ENCODE data around the gene CDH4.

CDH4 gene

DNA sequence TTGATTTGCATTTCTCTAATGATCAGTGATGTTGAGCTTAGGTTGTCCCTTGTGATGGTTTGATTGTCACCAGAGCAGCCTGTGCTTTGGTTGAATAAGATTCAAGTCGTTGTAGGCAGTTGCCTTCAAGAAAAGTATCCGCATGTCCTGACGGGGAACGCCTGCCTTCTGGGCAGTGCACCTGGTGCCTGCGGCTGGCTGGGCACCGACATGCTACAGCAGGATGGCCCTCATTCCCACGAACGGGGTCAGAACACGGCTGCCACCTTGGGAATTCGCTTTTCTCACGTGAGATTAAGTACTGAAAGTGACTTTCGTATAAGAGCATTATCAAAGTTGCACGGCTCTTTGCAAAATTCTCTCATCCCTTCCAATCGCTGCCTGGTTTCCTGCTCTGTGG is 78.4 kb downstream of the CDH4 start:
- TF ChIP-seq, protein P1, sequence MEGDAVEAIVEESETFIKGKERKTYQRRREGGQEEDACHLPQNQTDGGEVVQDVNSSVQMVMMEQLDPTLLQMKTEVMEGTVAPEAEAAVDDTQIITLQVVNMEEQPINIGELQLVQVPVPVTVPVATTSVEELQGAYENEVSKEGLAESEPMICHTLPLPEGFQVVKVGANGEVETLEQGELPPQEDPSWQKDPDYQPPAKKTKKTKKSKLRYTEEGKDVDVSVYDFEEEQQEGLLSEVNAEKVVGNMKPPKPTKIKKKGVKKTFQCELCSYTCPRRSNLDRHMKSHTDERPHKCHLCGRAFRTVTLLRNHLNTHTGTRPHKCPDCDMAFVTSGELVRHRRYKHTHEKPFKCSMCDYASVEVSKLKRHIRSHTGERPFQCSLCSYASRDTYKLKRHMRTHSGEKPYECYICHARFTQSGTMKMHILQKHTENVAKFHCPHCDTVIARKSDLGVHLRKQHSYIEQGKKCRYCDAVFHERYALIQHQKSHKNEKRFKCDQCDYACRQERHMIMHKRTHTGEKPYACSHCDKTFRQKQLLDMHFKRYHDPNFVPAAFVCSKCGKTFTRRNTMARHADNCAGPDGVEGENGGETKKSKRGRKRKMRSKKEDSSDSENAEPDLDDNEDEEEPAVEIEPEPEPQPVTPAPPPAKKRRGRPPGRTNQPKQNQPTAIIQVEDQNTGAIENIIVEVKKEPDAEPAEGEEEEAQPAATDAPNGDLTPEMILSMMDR (IDR thresholded peaks at IDR 0.05; ENCODE audit: low read length, missing control alignments): no peak
- no peak for DNase-seq (ENCODE audit: low read depth)
- H3K4me3 ChIP-seq (replicated peaks; ENCODE audit: low read depth, low read length): no peak overlapping the region

DNA sequence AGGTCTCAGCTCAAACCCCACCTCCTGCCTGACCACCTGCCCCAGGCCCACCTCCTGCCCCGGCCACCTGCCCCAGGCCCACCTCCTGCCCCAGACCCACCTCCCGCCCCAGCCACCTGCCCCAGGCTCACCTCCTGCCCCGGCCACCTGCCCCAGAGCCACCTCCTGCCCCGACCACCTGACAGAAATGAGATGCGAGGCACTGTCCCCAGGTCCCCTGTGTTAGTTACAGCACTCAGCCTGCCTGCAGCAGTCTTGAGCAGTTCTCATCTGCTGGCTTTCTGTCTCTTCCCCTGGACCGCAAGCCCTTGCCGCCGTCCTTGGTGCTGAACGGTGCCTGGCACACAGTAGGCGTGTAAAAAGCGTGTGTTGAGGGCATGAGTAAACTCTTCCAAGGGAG is 79.5 kb downstream of the CDH4 start:
- H3K4me3 ChIP-seq (replicated peaks; ENCODE audit: low read depth, low read length): no peak overlapping the region
- DNase-seq (ENCODE audit: low read depth): no peak
- TF ChIP-seq, protein P1 (IDR thresholded peaks at IDR 0.05; ENCODE audit: low read length, missing control alignments): no peak

DNA sequence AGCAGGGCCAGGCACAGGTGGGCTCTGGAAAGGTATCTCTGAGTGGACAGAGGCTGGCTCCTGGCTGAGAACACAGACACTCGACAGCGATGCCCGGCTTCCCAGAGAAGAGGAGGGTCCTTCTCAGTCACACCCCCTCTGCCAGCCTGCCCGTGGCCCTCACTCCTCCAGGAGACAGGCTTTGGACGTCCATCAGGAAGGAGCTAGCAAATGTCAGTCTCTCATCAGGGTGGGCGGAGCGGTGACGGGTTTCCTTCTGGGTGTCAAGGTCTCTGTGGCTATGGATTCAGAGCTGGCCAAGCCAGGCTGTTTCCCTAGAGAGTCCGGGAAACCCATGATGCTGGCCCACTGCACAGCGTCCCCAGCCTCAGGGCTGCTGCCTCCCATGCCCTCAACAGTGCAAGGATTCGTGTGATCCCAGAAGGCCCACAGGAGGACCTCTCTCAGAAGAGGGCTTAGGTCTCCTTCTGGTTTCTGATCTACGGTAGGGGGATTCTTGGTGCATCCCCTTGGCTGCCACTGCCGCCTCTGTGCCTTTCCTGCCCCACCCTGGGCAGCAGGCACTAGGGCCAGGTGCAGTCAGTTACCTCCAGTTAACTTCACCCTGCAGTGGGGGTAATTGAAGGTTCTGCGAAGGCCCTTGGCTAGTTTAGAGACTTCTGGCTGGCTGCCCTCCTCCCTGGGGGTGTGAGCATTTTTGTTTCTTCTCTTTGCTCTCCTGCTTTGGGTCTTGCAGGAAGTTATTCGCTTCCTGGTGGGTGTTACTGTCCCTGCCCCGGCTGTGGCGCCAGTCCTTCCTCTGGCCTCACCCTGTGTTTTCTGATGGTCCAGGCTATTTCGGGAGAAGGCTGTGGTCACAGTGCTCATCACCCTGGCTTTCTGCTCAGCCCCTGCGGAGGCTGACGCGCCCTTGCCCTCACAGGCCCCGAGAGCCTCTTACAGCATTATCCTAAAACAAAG is 80.2 kb downstream of the CDH4 start:
- no peak for DNase-seq (ENCODE audit: low read depth)
- TF ChIP-seq, protein P1 (IDR thresholded peaks at IDR 0.05; ENCODE audit: low read length, missing control alignments): no peak

DNA sequence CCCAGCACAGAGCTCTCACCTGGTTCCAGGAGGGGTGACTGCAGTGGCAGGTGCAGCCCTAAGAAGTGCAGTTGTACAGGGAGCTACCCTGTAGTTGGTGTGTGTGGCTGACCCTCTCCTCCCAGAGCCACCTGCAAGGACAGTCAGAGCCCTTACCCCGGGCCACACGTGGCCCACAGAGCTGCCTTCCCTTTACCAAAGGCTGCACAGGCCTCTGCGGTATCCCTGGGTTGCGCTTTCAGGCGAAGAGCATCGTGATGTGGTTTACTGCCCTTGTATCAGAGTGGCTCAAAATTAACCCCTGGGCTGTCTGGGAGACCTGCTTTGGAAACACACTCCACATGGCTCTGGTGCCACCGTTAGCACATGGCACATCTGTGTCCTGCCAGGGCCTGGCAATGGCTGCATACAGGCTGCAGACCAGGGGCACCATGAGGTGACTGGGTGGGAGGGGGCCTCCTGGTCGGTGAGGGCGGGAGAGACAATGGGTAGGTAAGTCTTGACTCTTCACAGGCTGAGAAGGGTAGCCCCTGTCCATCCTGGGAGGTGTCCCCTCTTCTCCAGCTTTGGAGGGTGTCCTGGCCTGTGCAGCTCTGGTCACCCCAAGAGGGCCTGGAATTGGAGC is 81.5 kb downstream of the CDH4 start:
- no peak overlapping the region for H3K4me3 ChIP-seq (replicated peaks; ENCODE audit: low read depth, low read length)
- DNase-seq (ENCODE audit: low read depth): no peak
- TF ChIP-seq, protein P1 (IDR thresholded peaks at IDR 0.05; ENCODE audit: low read length, missing control alignments): no peak

More for the DNA sequence above, 80.2 kb downstream of the CDH4 start:
- H3K4me3 ChIP-seq (replicated peaks; ENCODE audit: low read depth, low read length): no peak overlapping the region

DNA sequence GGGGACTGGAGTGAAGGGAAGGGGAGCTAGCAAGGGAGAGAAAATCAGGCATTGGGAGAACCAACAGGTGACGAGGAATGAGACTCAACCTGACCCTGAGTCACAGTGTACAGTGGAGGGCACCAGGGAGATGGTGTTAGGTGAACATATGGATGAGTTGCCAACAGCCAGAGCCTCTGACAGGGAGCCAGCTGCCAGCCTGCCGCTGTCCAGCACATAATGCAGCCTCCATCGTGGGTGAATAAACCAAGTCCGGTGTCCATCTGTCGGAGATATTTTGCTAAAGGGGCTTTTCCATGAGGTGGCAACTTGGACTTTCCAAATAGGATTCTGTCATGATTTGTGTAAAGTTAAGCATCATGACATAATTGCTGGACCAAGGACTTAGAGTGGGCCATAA is 88.1 kb downstream of the CDH4 start:
- no peak for DNase-seq (ENCODE audit: low read depth)
- no peak overlapping the region for H3K4me3 ChIP-seq (replicated peaks; ENCODE audit: low read depth, low read length)
- TF ChIP-seq, protein P1 (IDR thresholded peaks at IDR 0.05; ENCODE audit: low read length, missing control alignments): no peak

DNA sequence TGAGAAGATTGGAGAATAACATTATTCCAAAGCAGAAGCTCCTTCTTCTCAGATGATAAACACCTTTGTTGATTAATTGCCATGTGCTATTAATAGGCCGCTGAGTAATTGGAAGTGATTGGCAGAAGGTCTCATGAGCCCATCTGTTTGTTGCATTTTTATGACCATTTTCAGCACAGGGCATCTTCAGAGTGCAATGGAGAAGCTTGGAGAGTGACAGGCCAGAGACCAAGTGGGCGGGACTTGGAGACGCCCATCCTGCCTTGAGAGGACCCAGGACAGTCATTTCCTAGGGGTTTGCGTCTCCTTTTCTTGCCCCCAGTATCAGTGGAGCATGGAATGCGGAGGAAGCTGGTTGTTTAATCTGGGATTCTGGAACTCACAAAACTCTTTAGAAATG is 89.5 kb downstream of the CDH4 start:
- no peak overlapping the region for H3K4me3 ChIP-seq (replicated peaks; ENCODE audit: low read depth, low read length)
- no peak for DNase-seq (ENCODE audit: low read depth)
- TF ChIP-seq, protein P1 (IDR thresholded peaks at IDR 0.05; ENCODE audit: low read length, missing control alignments): no peak
